PC-3 (cell line): ENCODE data around the gene VEGFB. TPM values are rescaled to one million over a fixed set of nuclear protein-coding genes. Genes with fewer than 3 reads are reported as not detected.

Experiments used
- ATAC-seq: fragments of 200-7000 bp; cut with Tn5 transposase; 2 replicates; pipeline ENCODE4 v1.9.1; 2020; ENCODE audit warnings: mild to moderate bottlenecking, moderate library complexity
- BruUV-seq: library from RNA; stranded (reverse); fragments of 400-500 nt; replicated peaks from 2 replicates; lab custom pipeline; 2021; lab: Mats Ljungman, UMichigan
- CTCF ChIA-PET: fragments of 300-600 bp; sonication (Branson Sonifier 250); formaldehyde crosslinking; loops from one replicate; lab custom pipeline; 2022; ENCODE audit warnings: antibody characterized with exemption; lab: Charles Lee
- POLR2A ChIA-PET: fragments of 300-600 bp; sonication (Branson Sonifier 250); formaldehyde crosslinking; loops from one replicate; lab custom pipeline; 2022; ENCODE audit warnings: antibody characterized with exemption; ENCODE audit not compliant: unreplicated experiment; lab: Charles Lee
- DNase-seq: peaks from one replicate; pipeline ENCODE4 v3.0.0-alpha.2; 2015
- H2AFZ ChIP-seq: fragments of 300-600 bp; sonication (generic); 2 replicates; pipeline ENCODE4 v1.6.0; 2016; ENCODE audit warnings: antibody characterized with exemption, low read length
- H3F3A ChIP-seq: fragments of 300-600 bp; sonication (generic); one replicate; pipeline ENCODE4 v1.6.0; 2017; ENCODE audit warnings: antibody characterized with exemption, low read length, control low read depth, mild to moderate bottlenecking; ENCODE audit not compliant: unreplicated experiment
- H3K27ac ChIP-seq: fragments of 300-600 bp; sonication (generic); 2 replicates; pipeline ENCODE4 v1.5.1; 2016; ENCODE audit warnings: mild to moderate bottlenecking, low read length
- H3K27me3 ChIP-seq: fragments of 300-600 bp; sonication (generic); 2 replicates; pipeline ENCODE4 v1.6.1; 2016; ENCODE audit warnings: low read length, mixed read lengths
- H3K36me3 ChIP-seq: fragments of 300-600 bp; sonication (generic); 2 replicates; pipeline ENCODE4 v1.6.1; 2016; ENCODE audit warnings: low read depth, mixed run types, low read length, mixed read lengths
- H3K4me1 ChIP-seq: fragments of 300-600 bp; sonication (generic); 2 replicates; pipeline ENCODE4 v1.5.1; 2016; ENCODE audit warnings: low read length; ENCODE audit not compliant: insufficient read depth
- H3K4me2 ChIP-seq: fragments of 300-600 bp; sonication (generic); 2 replicates; pipeline ENCODE4 v1.6.0; 2016; ENCODE audit warnings: low read length
- H3K4me3 ChIP-seq: fragments of 300-600 bp; sonication (generic); 2 replicates; pipeline ENCODE4 v1.5.1; 2016; ENCODE audit warnings: mild to moderate bottlenecking, low read length, mixed read lengths
- H3K79me2 ChIP-seq: fragments of 300-600 bp; sonication (generic); 2 replicates; pipeline ENCODE4 v1.6.1; 2017; ENCODE audit warnings: low read length, mixed read lengths
- H3K9ac ChIP-seq: fragments of 300-600 bp; sonication (generic); 2 replicates; pipeline ENCODE4 v1.6.0; 2016; ENCODE audit warnings: mild to moderate bottlenecking, low read length
- H3K9me2 ChIP-seq: fragments of 300-600 bp; sonication (generic); replicated peaks from 2 replicates; pipeline ENCODE4 v1.6.1; 2016; ENCODE audit warnings: mixed run types, low read length, mixed read lengths
- H3K9me3 ChIP-seq: fragments of 300-600 bp; sonication (generic); 2 replicates; pipeline ENCODE4 v1.6.1; 2016; ENCODE audit warnings: low read length, mixed read lengths
- H4K20me1 ChIP-seq: fragments of 300-600 bp; sonication (generic); 2 replicates; pipeline ENCODE4 v1.6.1; 2016; ENCODE audit warnings: low read length, mixed read lengths
- EZH2 ChIP-seq: fragments of 300-600 bp; sonication (generic); IDR thresholded peaks from one replicate; pipeline ENCODE4 v1.6.1; 2017; ENCODE audit warnings: antibody characterized with exemption, mild to moderate bottlenecking, low read length; ENCODE audit not compliant: unreplicated experiment
- EZH2phosphoT487 ChIP-seq: fragments of 300-600 bp; sonication (generic); IDR thresholded peaks from 2 replicates; pipeline ENCODE4 v1.6.1; 2018; ENCODE audit warnings: mild to moderate bottlenecking, antibody characterized with exemption, low read length, borderline replicate concordance
- intact Hi-C: fragments of 100-400 bp; cut with micrococcal nuclease; formaldehyde crosslinking; loops from 2 replicates; pipeline ENCODE4 v1.9.0; 2023
- total RNA-seq: library from RNA; depleted of rRNA; stranded (reverse); fragments of >200 nt; gene quantifications from 2 replicates; pipeline ENCODE4 v1.2.3, GENCODE V29; 2014
- TF ChIP-seq, protein P1 (sequence below): fragments of 300-600 bp; sonication (generic); conservative IDR thresholded peaks from 2 replicates; pipeline ENCODE4 v1.5.1; 2017; ENCODE audit warnings: antibody characterized with exemption, low read depth, mild to moderate bottlenecking, low read length

Gene VEGFB
- total RNA-seq, 1 experiment from 2014 or later: 39.4 TPM

DNA sequence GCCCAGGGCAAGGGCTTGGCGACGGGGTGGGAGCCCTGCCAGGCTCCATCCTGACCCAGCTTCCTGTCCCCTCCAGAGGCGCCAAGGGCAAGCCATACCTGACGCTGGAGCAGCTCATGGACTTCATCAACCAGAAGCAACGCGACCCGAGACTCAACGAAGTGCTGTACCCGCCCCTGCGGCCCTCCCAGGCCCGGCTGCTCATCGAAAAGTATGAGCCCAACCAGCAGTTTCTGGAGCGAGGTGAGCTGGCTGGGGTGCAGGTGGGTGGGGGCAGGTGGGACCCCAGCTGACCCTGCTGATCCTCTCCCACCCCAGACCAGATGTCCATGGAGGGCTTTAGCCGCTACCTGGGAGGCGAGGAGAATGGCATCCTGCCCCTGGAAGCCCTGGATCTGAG is 21.9 kb downstream of the VEGFB start:
- ChIA-PET CTCF (no interaction called here), POLR2A (no interaction called here)
- no peak overlapping the region for H3K27ac ChIP-seq
- intact Hi-C loops: no loop called here
- peaks cover 19% of the 10 kb centered on the region for H3K4me1 ChIP-seq
- no peak overlapping the region for H3K4me2 ChIP-seq
- H2AFZ ChIP-seq: no peak overlapping the region
- H3F3A ChIP-seq: no peaks in the 10 kb centered on the region
- no peaks in the 10 kb centered on the region for H3K27me3 ChIP-seq
- H4K20me1 ChIP-seq: peaks cover 3% of the 10 kb centered on the region; the same call in 1 of the 2 replicates
- ATAC-seq: no peak
- TF ChIP-seq, protein P1, sequence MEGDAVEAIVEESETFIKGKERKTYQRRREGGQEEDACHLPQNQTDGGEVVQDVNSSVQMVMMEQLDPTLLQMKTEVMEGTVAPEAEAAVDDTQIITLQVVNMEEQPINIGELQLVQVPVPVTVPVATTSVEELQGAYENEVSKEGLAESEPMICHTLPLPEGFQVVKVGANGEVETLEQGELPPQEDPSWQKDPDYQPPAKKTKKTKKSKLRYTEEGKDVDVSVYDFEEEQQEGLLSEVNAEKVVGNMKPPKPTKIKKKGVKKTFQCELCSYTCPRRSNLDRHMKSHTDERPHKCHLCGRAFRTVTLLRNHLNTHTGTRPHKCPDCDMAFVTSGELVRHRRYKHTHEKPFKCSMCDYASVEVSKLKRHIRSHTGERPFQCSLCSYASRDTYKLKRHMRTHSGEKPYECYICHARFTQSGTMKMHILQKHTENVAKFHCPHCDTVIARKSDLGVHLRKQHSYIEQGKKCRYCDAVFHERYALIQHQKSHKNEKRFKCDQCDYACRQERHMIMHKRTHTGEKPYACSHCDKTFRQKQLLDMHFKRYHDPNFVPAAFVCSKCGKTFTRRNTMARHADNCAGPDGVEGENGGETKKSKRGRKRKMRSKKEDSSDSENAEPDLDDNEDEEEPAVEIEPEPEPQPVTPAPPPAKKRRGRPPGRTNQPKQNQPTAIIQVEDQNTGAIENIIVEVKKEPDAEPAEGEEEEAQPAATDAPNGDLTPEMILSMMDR: no peak
- TF ChIP-seq EZH2 (no peak), EZH2phosphoT487 (no peak)
- peaks cover 25% of the 10 kb centered on the region for H3K79me2 ChIP-seq
- H3K4me3 ChIP-seq: no peak overlapping the region
- H3K9me2 ChIP-seq: no peaks in the 10 kb centered on the region
- no peak overlapping the region for H3K9ac ChIP-seq
- no peak for DNase-seq
- BruUV-seq: no TSS peak
- H3K9me3 ChIP-seq: no peaks in the 10 kb centered on the region
- peaks cover 38% of the 10 kb centered on the region for H3K36me3 ChIP-seq

DNA sequence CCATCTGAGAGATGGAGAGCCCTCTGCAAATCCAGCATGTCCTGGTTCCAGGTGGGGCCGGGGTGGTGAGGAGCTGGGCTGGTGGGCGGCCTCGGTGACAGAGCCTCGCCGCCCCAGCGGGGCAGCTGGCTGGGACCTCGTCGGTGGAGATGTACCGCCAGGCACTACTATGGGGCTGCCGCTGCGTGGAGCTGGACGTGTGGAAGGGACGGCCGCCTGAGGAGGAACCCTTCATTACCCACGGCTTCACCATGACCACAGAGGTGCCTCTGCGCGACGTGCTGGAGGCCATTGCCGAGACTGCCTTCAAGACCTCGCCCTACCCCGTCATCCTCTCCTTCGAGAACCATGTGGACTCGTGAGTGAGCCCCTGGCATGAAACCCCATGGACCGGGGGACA is 24.0 kb downstream of the VEGFB start:
- TF ChIP-seq, protein P1: no peak
- TF ChIP-seq EZH2phosphoT487 (no peak), EZH2 (no peak)
- ATAC-seq: no peak
- no TSS peak for BruUV-seq

DNA sequence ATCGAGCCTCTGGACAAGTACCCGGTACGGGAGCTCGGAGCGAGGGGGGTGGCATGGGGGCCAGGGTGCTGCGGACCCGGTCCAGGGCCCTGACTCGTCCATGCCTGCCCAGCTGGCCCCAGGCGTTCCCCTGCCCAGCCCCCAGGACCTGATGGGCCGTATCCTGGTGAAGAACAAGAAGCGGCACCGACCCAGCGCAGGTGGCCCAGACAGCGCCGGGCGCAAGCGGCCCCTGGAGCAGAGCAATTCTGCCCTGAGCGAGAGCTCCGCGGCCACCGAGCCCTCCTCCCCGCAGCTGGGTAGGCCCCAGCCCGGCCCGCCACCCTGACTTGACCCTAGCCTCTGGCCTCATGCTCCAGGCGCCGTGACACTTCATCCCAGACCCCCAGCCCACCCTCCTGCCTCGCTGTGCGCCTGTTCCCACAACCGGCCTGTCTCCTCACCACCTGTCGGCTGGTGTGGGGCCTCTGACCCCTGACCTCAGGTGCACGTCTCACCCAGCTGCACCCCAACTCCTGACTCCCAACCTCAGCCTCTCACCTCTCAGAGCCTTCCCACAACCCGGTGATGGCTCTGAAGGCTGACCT is 24.7 kb downstream of the VEGFB start:
- no peaks in the 10 kb centered on the region for H3K9me2 ChIP-seq
- no TSS peak for BruUV-seq
- H3K4me3 ChIP-seq: no peak overlapping the region
- TF ChIP-seq EZH2 (no peak), EZH2phosphoT487 (no peak)
- TF ChIP-seq, protein P1: no peak
- peaks cover 7% of the 10 kb centered on the region for H3K4me1 ChIP-seq
- ATAC-seq (no peak), DNase-seq (no peak)
- H3K36me3 ChIP-seq: peaks cover 57% of the 10 kb centered on the region
- intact Hi-C loops: no loop called here
- no peak overlapping the region for H3K9ac ChIP-seq
- no peak overlapping the region for H2AFZ ChIP-seq
- ChIA-PET CTCF (no interaction called here), POLR2A (no interaction called here)
- H3K27ac ChIP-seq: no peak overlapping the region
- H3K27me3 ChIP-seq: no peaks in the 10 kb centered on the region
- H3K4me2 ChIP-seq: no peak overlapping the region
- no peaks in the 10 kb centered on the region for H3K79me2 ChIP-seq
- no peaks in the 10 kb centered on the region for H3F3A ChIP-seq
- no peaks in the 10 kb centered on the region for H3K9me3 ChIP-seq
- H4K20me1 ChIP-seq: 0 out of 2 replicates have a peak, but pooled peaks cover 3% of the 10 kb centered on the region

More for the DNA sequence above, 24.0 kb downstream of the VEGFB start:
- Histone ChIP-seq H3K79me2 (peaks cover 6% of the 10 kb centered on the region), H3K4me2 (no peak overlapping the region), H2AFZ (no peak overlapping the region), H3K27ac (no peak overlapping the region), H3K4me1 (peaks cover 9% of the 10 kb centered on the region), H3K9ac (no peak overlapping the region), H3K9me3 (no peaks in the 10 kb centered on the region), H3K9me2 (no peaks in the 10 kb centered on the region), H3K4me3 (no peak overlapping the region), H3K36me3 (peaks cover 51% of the 10 kb centered on the region), H3K27me3 (no peaks in the 10 kb centered on the region), H4K20me1 (peaks cover 3% of the 10 kb centered on the region; the same call in 1 of the 2 replicates), H3F3A (no peaks in the 10 kb centered on the region)
- intact Hi-C loops: no loop called here
- no peak for DNase-seq
- ChIA-PET POLR2A (no interaction called here), CTCF (no interaction called here)
